ENCODE data around the gene PIGP. TPM values are rescaled to one million over a fixed set of nuclear protein-coding genes. Genes with fewer than 3 reads are reported as not detected.

Gene PIGP
- total and polyA plus RNA-seq, 9 donors, result 13.8 to 78.7 (median 21.0) TPM

GRCh38 chr21:37077403-37077802 is 4.5 kb upstream of the PIGP start:
- no peak overlapping the region for H3K4me3 ChIP-seq
- H3K27me3 ChIP-seq, result no peaks in the 10 kb centered on the region
- DNase-seq, result no peak
- no peaks in the 10 kb centered on the region for H3K36me3 ChIP-seq
- no peaks in the 10 kb centered on the region for H3K9me3 ChIP-seq
- H3K27ac ChIP-seq, result no peak overlapping the region
- intact Hi-C loops (cut with DNase I), result no loop called here
- peaks cover 1% of the 10 kb centered on the region for H3K4me1 ChIP-seq (ENCODE audit: insufficient read depth)
- TF ChIP-seq POLR2A (IDR thresholded peaks at IDR 0.05) (no peak), EP300 (IDR thresholded peaks at IDR 0.05) (no peak)
- TF ChIP-seq, protein P1, sequence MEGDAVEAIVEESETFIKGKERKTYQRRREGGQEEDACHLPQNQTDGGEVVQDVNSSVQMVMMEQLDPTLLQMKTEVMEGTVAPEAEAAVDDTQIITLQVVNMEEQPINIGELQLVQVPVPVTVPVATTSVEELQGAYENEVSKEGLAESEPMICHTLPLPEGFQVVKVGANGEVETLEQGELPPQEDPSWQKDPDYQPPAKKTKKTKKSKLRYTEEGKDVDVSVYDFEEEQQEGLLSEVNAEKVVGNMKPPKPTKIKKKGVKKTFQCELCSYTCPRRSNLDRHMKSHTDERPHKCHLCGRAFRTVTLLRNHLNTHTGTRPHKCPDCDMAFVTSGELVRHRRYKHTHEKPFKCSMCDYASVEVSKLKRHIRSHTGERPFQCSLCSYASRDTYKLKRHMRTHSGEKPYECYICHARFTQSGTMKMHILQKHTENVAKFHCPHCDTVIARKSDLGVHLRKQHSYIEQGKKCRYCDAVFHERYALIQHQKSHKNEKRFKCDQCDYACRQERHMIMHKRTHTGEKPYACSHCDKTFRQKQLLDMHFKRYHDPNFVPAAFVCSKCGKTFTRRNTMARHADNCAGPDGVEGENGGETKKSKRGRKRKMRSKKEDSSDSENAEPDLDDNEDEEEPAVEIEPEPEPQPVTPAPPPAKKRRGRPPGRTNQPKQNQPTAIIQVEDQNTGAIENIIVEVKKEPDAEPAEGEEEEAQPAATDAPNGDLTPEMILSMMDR (IDR thresholded peaks at IDR 0.05), result no peak
- 85 to 95% (median 90%) methylated on average over 1 of the region's 1 CpG for WGBS, 3 donors

- no peaks in the 10 kb centered on the region for H3K4me1 ChIP-seq (ENCODE audit: insufficient read depth)
- 95 to 97% (median 96%) methylated on average over 4 of the region's 4 CpGs for WGBS, 3 donors
- intact Hi-C loops (cut with DNase I), result no loop called here
- H3K4me3 ChIP-seq, result no peak overlapping the region
- no peaks in the 10 kb centered on the region for H3K9me3 ChIP-seq
- no peaks in the 10 kb centered on the region for H3K36me3 ChIP-seq
- DNase-seq, result no peak
- no peaks in the 10 kb centered on the region for H3K27me3 ChIP-seq
- no peak overlapping the region for H3K27ac ChIP-seq
- TF ChIP-seq, protein P1 (IDR thresholded peaks at IDR 0.05), result no peak
- TF ChIP-seq EP300 (IDR thresholded peaks at IDR 0.05), result no peak
- TF ChIP-seq POLR2A (IDR thresholded peaks at IDR 0.05), result no peak
Measured at GRCh38 chr21:37076087-37076850, 3.4 kb upstream of the PIGP start.

DNA sequence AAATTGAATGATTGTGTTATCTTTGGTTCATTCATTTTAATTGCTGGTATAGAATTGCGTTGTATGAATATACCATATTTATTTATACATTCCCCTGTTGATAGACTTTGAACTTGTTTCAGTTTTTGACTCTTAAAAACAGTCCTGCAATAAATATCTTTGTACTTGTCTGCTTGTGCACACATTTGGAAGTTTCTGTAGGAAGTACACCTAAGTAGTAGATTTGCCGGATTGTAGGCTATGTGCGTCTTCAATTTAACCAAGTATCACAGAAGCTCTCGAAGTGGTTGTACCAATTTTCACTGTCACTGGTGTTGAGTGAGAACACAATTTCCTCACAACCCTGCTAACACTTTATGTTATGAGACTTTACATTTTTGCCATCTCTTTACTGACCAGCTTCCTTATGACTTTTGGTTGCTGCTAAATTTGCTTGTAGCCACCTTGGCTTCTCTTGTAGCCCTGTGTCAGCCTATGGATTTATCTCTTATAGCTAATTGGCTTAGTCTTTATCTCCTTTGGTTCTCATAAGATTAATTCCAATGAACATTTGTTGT is 2.4 kb upstream of the PIGP start:
- H3K27me3 ChIP-seq, result no peaks in the 10 kb centered on the region
- no peaks in the 10 kb centered on the region for H3K9me3 ChIP-seq
- no peak overlapping the region for H3K27ac ChIP-seq
- no peak overlapping the region for H3K4me3 ChIP-seq
- no peaks in the 10 kb centered on the region for H3K36me3 ChIP-seq
- no peak for DNase-seq
- no peak for TF ChIP-seq EP300 (IDR thresholded peaks at IDR 0.05)
- TF ChIP-seq, protein P1 (IDR thresholded peaks at IDR 0.05), result no peak
- no peak for TF ChIP-seq POLR2A (IDR thresholded peaks at IDR 0.05)
- 75 to 87% (median 80%) methylated on average over 4 of the region's 4 CpGs for WGBS, 3 donors
- intact Hi-C loops (cut with DNase I), result no loop called here
- H3K4me1 ChIP-seq (ENCODE audit: insufficient read depth), result no peaks in the 10 kb centered on the region

DNA sequence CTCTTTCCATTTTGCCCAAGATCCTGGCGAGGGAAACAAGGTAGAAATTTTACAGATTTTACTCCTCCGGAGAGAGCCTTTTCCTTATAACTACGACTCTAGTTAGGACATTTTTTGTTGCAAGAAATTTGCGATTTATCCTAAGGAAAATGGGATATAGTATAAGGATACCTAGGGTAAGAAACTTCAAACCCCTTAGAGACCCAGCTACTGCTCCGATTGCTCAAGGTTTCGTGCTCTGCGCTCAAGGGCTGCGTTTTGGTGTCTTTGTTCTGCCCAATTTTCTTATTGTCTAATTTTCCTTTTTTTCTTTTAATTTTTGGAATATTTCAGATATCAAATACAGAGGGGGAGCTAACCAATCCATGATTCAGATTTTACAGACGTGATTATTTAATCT is 1.7 kb upstream of the PIGP start:
- H3K27ac ChIP-seq, result peak overlapping the region in 1 of 2 donors; percentile 97
- H3K4me1 ChIP-seq (ENCODE audit: insufficient read depth), result no peaks in the 10 kb centered on the region
- intact Hi-C loops (cut with DNase I), result loop anchor here in 2 of 4 donors (5.0 kb wide), 3 partner anchors 107 to 293 kb away; partner anchors contain the start of genes DYRK1A (in 1 of the 2), HLCS (in 1 of the 2) and VPS26C (in 1 of the 2)
- WGBS, 3 donors, result 4 to 17% (median 9%) methylated on average over 9 of the region's 9 CpGs
- no peak for DNase-seq
- H3K36me3 ChIP-seq, result no peaks in the 10 kb centered on the region
- H3K27me3 ChIP-seq, result no peaks in the 10 kb centered on the region
- no peaks in the 10 kb centered on the region for H3K9me3 ChIP-seq
- H3K4me3 ChIP-seq, result peak overlapping the region; percentile 92
- TF ChIP-seq, protein P1 (IDR thresholded peaks at IDR 0.05), result no peak

All from ovary (tissue), 9 donors.